ENCODE measurements around the gene CDC42BPA. TPM values are rescaled to one million over a fixed set of nuclear protein-coding genes. Genes with fewer than 3 reads are reported as not detected.
"Not testable (repeated sequence)": the region's sequence is repeated elsewhere in the genome, so short reads cannot be mapped to it uniquely, and the experiment has no call there.

Gene CDC42BPA
- total RNA-seq, 2 experiments from 2014 or later, result 6.0 to 7.8 TPM

DNA sequence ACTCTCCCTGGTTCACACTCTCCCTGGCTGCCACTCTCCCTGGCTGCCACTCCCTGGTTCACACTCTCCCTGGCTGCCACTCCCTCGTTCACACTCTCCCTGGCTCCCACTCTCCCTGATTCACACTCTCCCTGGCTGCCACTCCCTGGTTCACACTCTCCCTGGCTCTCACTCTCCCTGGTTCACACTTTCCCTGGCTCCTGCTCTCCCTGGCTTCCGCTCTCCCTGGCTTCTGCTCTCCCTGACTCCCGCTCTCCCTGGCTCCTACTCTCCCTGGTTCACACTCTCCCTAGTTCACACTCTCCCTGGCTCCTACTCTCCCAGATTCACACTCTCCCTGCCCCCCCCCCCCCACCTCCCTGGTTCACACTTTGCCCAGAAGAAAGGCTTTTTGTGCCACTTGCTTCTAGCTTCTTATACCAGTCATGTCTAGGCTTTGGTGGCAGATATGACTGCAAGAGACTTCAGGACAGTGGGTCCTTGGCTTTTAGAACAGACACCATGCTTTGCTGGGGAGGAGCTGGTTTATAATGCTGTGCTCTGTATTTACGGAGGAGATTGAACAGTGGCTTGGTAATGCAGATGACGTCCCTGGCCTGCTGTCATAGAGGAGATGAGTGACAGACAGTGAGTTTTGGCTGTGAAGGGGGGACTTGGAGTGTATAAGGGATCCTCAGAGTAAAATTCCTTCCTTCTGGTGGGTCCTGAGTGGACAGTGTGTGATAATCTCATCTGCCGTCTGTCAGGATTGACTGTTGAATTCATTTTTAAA, 361.2 kb downstream of the CDC42BPA start:
- Mint-ChIP-seq H3K27ac (no peak overlapping the region), H3K4me3 (no peak overlapping the region), H3K9me3 (ENCODE audit: low read depth) (peaks cover 2% of the 10 kb centered on the region), H3K36me3 (ENCODE audit: low read depth) (peaks cover 10% of the 10 kb centered on the region), H3K4me1 (peaks cover 14% of the 10 kb centered on the region), H3K27me3 (no peaks in the 10 kb centered on the region)
- intact Hi-C loops (cut with DNase I, micrococcal nuclease), result no loop called here
- ChIA-PET POLR2A (no interaction called here), CTCF (no interaction called here)
- no peak for DNase-seq
- ATAC-seq, result no peak

DNA sequence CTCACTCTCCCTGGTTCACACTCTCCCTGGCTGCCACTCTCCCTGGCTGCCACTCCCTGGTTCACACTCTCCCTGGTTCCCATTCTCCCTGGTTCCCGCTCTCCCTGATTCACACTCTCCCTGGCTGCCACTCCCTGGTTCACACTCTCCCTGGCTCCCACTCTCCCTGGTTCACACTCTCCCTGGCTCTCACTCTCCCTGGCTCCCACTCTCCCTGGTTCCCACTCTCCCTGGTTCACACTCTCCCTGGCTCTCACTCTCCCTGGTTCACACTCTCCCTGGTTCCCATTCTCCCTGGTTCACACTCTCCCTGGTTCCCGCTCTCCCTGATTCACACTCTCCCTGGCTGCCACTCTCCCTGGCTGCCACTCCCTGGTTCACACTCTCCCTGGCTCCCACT, 362.4 kb downstream of the CDC42BPA start:
- intact Hi-C loops (cut with DNase I, micrococcal nuclease); H3K27me3 Mint-ChIP-seq; H3K36me3 Mint-ChIP-seq (ENCODE audit: low read depth); DNase-seq; CTCF ChIA-PET; H3K9me3 Mint-ChIP-seq (ENCODE audit: low read depth); H3K27ac Mint-ChIP-seq; POLR2A ChIA-PET; ATAC-seq; H3K4me3 Mint-ChIP-seq; H3K4me1 Mint-ChIP-seq: not testable (repeated sequence)

DNA sequence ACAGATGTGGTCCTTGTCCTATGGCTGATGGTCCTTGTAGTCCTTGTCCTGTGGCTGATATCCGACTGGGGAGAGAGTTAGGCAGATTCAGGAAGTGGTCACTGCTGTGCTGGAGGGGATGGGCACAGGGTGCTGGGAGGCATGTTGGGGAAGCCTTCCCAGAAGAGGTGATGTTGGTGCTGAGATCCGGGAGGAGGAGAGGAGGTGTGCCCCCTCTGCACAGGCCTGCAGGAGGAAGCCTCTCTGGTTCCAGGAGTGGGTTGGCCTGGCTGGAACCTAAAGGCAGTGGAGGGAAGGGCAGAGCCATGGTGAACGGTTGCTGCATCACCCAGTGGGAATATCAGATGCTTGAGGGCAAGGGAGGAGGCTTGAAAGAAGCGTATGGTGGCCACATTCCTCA, 363.5 kb downstream of the CDC42BPA start:
- Mint-ChIP-seq H3K27ac (no peak overlapping the region), H3K27me3 (no peaks in the 10 kb centered on the region), H3K36me3 (ENCODE audit: low read depth) (peaks cover 7% of the 10 kb centered on the region), H3K9me3 (ENCODE audit: low read depth) (peaks cover 2% of the 10 kb centered on the region), H3K4me1 (peaks cover 5% of the 10 kb centered on the region), H3K4me3 (no peak overlapping the region)
- CTCF ChIA-PET, result no interaction called here
- intact Hi-C loops (cut with DNase I, micrococcal nuclease), result no loop called here
- ATAC-seq (no peak), DNase-seq (no peak)
- POLR2A ChIA-PET, result interaction anchor here (0.5 kb wide), 1 partner anchor 550 kb away, joined by 5 read pairs; no protein-coding TSS in a partner anchor

DNA sequence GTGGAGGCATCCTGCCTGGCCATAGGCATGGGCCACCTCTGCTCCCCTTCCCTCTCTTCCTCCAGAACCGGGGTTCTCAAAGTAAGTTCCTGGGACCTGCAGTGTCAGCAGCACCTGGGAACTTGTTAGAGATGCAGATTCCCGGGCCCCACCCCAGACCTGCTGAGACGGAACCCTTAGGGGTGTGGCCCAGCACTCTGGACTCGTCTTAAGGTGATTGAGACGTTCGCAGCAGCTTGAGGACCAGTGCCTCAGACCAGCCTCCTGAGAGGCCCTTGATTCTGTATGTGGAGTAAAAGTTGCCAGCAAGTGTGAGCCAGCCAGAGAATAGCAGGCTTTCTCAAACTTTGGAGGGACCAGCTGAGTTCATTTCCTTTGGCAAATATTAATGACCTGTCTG, 364.0 kb downstream of the CDC42BPA start:
- Mint-ChIP-seq H3K36me3 (ENCODE audit: low read depth) (peaks cover 7% of the 10 kb centered on the region), H3K9me3 (ENCODE audit: low read depth) (peaks cover 2% of the 10 kb centered on the region), H3K4me1 (peaks cover 2% of the 10 kb centered on the region), H3K4me3 (no peak overlapping the region), H3K27ac (no peak overlapping the region), H3K27me3 (no peaks in the 10 kb centered on the region)
- DNase-seq (no peak), ATAC-seq (no peak)
- intact Hi-C loops (cut with DNase I, micrococcal nuclease), result no loop called here
- ChIA-PET POLR2A (interaction anchor here (0.5 kb wide), 1 partner anchor 550 kb away, joined by 5 read pairs; no protein-coding TSS in a partner anchor), CTCF (no interaction called here)

DNA sequence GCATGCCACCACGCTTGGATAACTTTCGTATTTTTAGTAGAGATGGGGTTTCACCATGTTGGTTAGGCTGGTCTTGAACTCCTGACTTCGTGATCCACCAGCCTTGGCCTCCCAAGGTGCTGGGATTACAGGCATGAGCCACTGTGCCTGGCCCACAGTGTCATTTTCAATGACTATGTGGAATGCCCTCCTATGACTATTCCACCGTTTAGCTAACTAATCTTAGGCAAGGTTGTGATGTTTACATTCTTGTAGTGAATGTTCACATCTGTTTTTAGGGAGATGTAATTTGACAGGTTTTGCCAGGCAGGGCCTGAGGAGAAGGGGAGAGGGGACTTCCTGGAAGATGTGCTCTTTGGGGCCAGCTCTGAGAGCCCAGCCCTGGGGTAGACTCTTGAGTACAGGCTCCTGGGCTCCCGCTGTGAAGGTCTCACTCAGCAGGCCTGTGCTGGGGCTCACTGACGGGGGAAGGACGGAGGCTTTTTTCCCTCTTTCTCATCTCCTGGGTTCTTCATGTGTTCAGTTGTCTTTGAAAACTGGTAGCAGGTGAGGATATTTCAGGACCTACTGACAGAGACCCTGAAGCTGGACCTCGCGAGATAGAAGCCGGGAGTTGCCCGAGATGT, 365.0 kb downstream of the CDC42BPA start:
- peaks cover 2% of the 10 kb centered on the region for H3K4me1 Mint-ChIP-seq
- H3K27me3 Mint-ChIP-seq, result no peaks in the 10 kb centered on the region
- DNase-seq (no peak), ATAC-seq (no peak)
- ChIA-PET CTCF (no interaction called here), POLR2A (no interaction called here)
- H3K9me3 Mint-ChIP-seq (ENCODE audit: low read depth), result peaks cover 2% of the 10 kb centered on the region
- intact Hi-C loops (cut with DNase I, micrococcal nuclease), result no loop called here
- H3K27ac Mint-ChIP-seq, result no peak overlapping the region
- no peak overlapping the region for H3K4me3 Mint-ChIP-seq
- H3K36me3 Mint-ChIP-seq (ENCODE audit: low read depth), result peaks cover 11% of the 10 kb centered on the region

DNA sequence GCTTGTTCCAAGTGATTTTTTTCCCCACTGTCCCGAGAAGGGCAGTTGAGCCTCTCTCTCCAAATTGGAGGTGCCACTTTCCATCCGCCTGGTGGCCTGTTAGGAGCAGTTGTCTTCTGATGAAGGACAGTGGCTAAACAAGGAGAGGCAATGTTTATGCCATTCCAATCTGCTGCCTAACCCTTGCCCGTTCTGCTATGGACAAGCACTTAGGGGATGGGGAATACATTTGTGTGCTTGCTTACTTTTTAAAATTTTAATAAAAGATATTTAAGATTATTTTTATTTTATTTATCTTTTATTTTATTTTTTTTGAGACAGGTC, 366.2 kb downstream of the CDC42BPA start:
- Mint-ChIP-seq H3K36me3 (ENCODE audit: low read depth) (peaks cover 7% of the 10 kb centered on the region), H3K9me3 (ENCODE audit: low read depth) (peaks cover 2% of the 10 kb centered on the region), H3K4me3 (no peak overlapping the region), H3K27ac (no peak overlapping the region), H3K4me1 (peaks cover 3% of the 10 kb centered on the region), H3K27me3 (no peaks in the 10 kb centered on the region)
- intact Hi-C loops (cut with DNase I, micrococcal nuclease), result no loop called here
- ChIA-PET POLR2A (interaction anchor here (0.6 kb wide), 1 partner anchor 505 kb away, joined by 3 read pairs; no protein-coding TSS in a partner anchor), CTCF (no interaction called here)
- no peak for ATAC-seq
- no peak for DNase-seq

DNA sequence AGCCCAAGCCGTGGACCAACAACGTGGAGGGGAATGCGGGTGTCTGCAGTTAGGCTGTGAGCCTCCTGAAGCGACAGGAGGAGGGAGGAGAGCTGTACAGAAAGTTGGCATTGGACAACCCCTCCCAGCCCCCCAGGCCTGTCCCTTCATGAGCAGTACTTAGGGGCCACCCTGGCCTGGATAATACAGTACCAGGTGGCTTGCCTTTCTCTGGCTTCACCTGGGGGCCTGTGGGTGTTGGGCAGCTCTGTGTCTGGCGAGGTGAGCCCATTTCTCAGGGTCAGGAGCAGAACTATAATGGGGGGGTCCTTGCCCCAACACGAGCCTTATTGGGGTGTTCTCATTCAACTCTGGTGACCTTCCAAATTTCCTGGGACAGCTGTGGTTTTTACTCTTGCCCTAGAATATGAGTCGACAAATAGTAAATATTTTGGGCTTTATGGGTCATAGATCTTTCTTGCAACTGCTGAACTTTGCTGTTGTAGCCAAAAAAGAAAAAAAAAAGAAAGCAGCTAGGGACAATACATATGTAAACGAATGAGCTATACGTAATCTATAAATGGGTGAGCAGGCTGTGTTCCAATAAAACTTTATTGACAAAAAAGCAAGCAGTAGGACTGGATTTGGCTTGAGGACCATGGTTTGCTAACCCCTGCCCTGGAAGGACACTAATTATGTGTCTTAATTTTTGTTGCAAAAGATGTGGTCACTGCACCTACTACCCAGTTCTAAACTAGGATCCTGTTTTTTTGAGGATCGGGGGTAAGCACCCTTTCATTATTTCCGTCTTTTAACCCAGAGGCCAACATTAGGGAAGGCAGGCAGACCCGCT, 366.8 kb downstream of the CDC42BPA start:
- Mint-ChIP-seq H3K27ac (no peak overlapping the region), H3K27me3 (no peaks in the 10 kb centered on the region), H3K4me3 (no peak overlapping the region), H3K4me1 (peaks cover 9% of the 10 kb centered on the region), H3K36me3 (ENCODE audit: low read depth) (peaks cover 7% of the 10 kb centered on the region), H3K9me3 (ENCODE audit: low read depth) (peaks cover 2% of the 10 kb centered on the region)
- intact Hi-C loops (cut with DNase I, micrococcal nuclease), result no loop called here
- ATAC-seq (no peak), DNase-seq (no peak)
- ChIA-PET POLR2A (interaction anchor here (0.6 kb wide), 1 partner anchor 505 kb away, joined by 3 read pairs; no protein-coding TSS in a partner anchor), CTCF (interaction anchor here (1.2 kb wide), 1 partner anchor 13 kb away, joined by 3 read pairs; no protein-coding TSS in a partner anchor)

DNA sequence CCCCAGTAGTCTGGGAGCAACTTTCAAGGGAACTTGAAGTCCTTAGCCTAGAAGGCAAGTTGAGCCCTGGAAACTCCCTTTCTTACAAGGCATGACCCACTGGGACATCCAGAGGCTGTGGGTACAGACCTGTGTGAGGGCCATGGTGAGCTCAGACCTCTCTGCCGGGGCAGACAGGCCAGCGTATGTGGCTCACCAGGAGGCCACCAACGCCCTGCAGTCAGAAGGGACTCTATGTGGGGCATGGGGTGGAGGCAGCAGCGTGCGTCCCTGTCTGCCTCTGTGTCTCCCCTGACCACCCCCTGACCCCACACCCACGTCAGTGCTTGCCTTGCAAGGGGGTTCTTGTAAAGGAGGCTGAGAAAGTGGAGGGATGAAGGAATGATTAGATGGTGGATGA, 367.4 kb downstream of the CDC42BPA start:
- intact Hi-C loops (cut with DNase I, micrococcal nuclease), result no loop called here
- H3K9me3 Mint-ChIP-seq (ENCODE audit: low read depth), result peaks cover 2% of the 10 kb centered on the region
- POLR2A ChIA-PET, result no interaction called here

DNA sequence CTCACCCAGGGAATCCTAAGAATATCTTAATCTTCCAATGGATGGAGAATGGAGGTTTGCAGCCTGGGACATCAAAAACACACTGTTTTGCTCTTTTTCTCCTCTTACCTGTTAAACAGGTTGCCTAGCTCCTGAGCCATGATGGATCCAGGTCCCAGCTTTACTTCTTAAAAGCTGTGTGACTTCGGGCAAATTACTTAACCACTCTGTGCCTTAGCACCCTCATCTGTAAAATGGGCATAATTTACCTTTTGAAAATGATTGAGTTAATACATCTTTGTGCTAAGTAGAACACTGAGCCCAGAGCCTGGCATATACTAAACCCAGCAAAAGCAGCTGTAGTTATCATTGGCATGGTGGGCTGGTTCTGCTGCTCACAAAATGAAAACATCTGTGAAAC, 368.0 kb downstream of the CDC42BPA start:
- ATAC-seq, result no peak
- intact Hi-C loops (cut with DNase I, micrococcal nuclease), result no loop called here
- ChIA-PET POLR2A (no interaction called here), CTCF (interaction anchor here (1.2 kb wide), 1 partner anchor 12 kb away, joined by 3 read pairs; no protein-coding TSS in a partner anchor)
- H3K27me3 Mint-ChIP-seq, result no peaks in the 10 kb centered on the region
- H3K9me3 Mint-ChIP-seq (ENCODE audit: low read depth), result peaks cover 2% of the 10 kb centered on the region
- H3K4me1 Mint-ChIP-seq, result peaks cover 10% of the 10 kb centered on the region
- no peak overlapping the region for H3K27ac Mint-ChIP-seq
- H3K4me3 Mint-ChIP-seq, result no peak overlapping the region
- peaks cover 7% of the 10 kb centered on the region for H3K36me3 Mint-ChIP-seq (ENCODE audit: low read depth)
- DNase-seq, result no peak

More for the DNA sequence above, 367.4 kb downstream of the CDC42BPA start:
- peaks cover 10% of the 10 kb centered on the region for H3K4me1 Mint-ChIP-seq
- ATAC-seq (no peak), DNase-seq (no peak)
- CTCF ChIA-PET, result interaction anchor here (1.2 kb wide), 1 partner anchor 12 kb away, joined by 3 read pairs; no protein-coding TSS in a partner anchor
- H3K4me3 Mint-ChIP-seq, result no peak overlapping the region
- peaks cover 7% of the 10 kb centered on the region for H3K36me3 Mint-ChIP-seq (ENCODE audit: low read depth)
- H3K27ac Mint-ChIP-seq, result no peak overlapping the region
- no peaks in the 10 kb centered on the region for H3K27me3 Mint-ChIP-seq

DNA sequence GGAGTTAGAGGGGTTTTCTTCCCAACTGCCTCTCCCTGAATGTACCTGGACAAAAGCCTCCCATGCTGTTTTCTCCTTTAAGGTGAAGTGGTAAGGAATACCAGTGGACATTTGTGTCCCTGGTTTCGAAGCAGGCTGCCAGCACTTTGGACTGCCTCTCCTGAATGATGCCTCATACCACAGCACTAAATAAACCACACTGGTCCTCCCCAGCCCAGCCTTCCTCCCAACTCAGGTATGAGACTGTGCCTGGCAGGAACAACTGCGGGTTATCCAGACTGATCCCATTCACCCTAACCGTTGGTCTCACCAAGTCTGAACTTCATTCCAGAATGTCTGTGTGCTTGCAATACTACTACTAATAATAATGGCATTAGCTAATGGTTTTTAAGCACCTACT, 368.9 kb downstream of the CDC42BPA start:
- Mint-ChIP-seq H3K4me1 (peaks cover 14% of the 10 kb centered on the region), H3K27me3 (no peaks in the 10 kb centered on the region), H3K27ac (no peak overlapping the region), H3K4me3 (no peak overlapping the region), H3K9me3 (ENCODE audit: low read depth) (no peaks in the 10 kb centered on the region), H3K36me3 (ENCODE audit: low read depth) (peaks cover 4% of the 10 kb centered on the region)
- ATAC-seq (no peak), DNase-seq (no peak)
- ChIA-PET POLR2A (no interaction called here), CTCF (interaction anchor here (0.7 kb wide), 1 partner anchor 30 kb away, joined by 4 read pairs; no protein-coding TSS in a partner anchor)
- intact Hi-C loops (cut with DNase I, micrococcal nuclease), result no loop called here

DNA sequence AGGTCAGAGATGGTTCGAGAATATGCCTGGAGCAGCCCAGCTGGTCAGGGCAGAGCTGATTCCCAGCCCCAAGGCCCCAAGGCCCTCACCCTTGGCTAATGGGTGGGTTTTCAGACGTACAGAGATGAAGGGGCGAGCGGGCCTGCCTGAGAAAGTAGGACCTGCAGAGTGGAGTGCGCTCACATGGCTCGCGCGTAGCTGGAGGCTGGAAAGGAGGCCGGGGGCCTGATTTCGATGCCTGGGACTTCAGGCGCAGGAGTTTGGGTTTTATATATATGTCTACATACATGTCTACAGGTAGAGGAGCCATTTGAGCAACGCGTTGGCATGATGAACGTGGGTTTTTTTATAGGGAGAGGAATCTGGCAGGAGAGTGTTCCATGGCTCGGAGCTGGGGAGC, 369.3 kb downstream of the CDC42BPA start:
- CTCF ChIA-PET, result interaction anchor here (0.7 kb wide), 1 partner anchor 30 kb away, joined by 4 read pairs; no protein-coding TSS in a partner anchor
- Mint-ChIP-seq H3K27ac (no peak overlapping the region), H3K27me3 (no peaks in the 10 kb centered on the region), H3K4me3 (no peak overlapping the region), H3K4me1 (peaks cover 18% of the 10 kb centered on the region), H3K9me3 (ENCODE audit: low read depth) (no peaks in the 10 kb centered on the region), H3K36me3 (ENCODE audit: low read depth) (peaks cover 4% of the 10 kb centered on the region)
- ATAC-seq (no peak), DNase-seq (no peak)
- POLR2A ChIA-PET, result interaction anchor here (0.6 kb wide), 1 partner anchor 737 kb away, joined by 8 read pairs; no protein-coding TSS in a partner anchor
- intact Hi-C loops (cut with DNase I, micrococcal nuclease), result no loop called here
